HG03575 (cell line): Measurements from ENCODE around the gene SLC15A4.

Source experiments
- ATAC-seq: cut with Tn5 transposase; IDR thresholded peaks from one replicate; pipeline ENCODE4 v1.9.1; 2021; ENCODE audit not compliant: unreplicated experiment, insufficient number of reproducible peaks, low FRiP score; ENCODE audit errors: extremely low read depth

The SLC15A4 gene

GRCh38 chr12:128798571-128799341, 25.0 kb downstream of the SLC15A4 start:
- ATAC-seq, result no peak

GRCh38 chr12:128797119-128798118, 26.3 kb downstream of the SLC15A4 start:
- ATAC-seq, result peak; percentile 27

- no peak for ATAC-seq
These were observed 27.2 kb downstream of the SLC15A4 start for GRCh38 chr12:128796439-128797118.

GRCh38 chr12:128795530-128796361, 28.0 kb downstream of the SLC15A4 start:
- ATAC-seq, result no peak

- ATAC-seq, result no peak
These were observed 28.9 kb downstream of the SLC15A4 start for GRCh38 chr12:128794661-128795529.

GRCh38 chr12:128793701-128794100, 30.1 kb downstream of the SLC15A4 start:
- no peak for ATAC-seq

- no peak for ATAC-seq
These were observed 30.9 kb downstream of the SLC15A4 start for GRCh38 chr12:128792881-128793280.

GRCh38 chr12:128792398-128792797, 31.4 kb downstream of the SLC15A4 start:
- ATAC-seq, result no peak

- no peak for ATAC-seq
These were observed 32.1 kb downstream of the SLC15A4 start for GRCh38 chr12:128791395-128792322.

GRCh38 chr12:128790653-128791373, 32.9 kb downstream of the SLC15A4 start:
- no peak for ATAC-seq

- ATAC-seq, result no peak
These were observed 33.5 kb downstream of the SLC15A4 start for GRCh38 chr12:128790221-128790620.

- ATAC-seq, result no peak
These were observed 34.3 kb downstream of the SLC15A4 start for GRCh38 chr12:128789356-128789929.

GRCh38 chr12:128787827-128788226, 35.9 kb downstream of the SLC15A4 start:
- ATAC-seq, result no peak

GRCh38 chr12:128786741-128787391, 36.9 kb downstream of the SLC15A4 start:
- ATAC-seq, result no peak

- ATAC-seq, result no peak
These were observed 39.6 kb downstream of the SLC15A4 start for GRCh38 chr12:128784030-128784760.
